A549 (cell line): ENCODE measurements around the gene S100A4.

Experiments
- POLR2A ChIP-seq: IDR thresholded peaks from 2 replicates; pipeline ENCODE4 v1.6.1; 2012; ENCODE audit warnings: mild to moderate bottlenecking, low read length
- SMC3 ChIP-seq: fragments of >200 bp; sonication (Bioruptor Twin); formaldehyde crosslinking; IDR thresholded peaks from 3 replicates; pipeline ENCODE4 v1.6.1; 2018; ENCODE audit warnings: inconsistent platforms
- TF ChIP-seq, protein P1 (sequence below): fragments of >200 bp; sonication (Bioruptor Twin); formaldehyde crosslinking; IDR thresholded peaks from 3 replicates; pipeline ENCODE4 v1.5.1; 2016

DNA sequence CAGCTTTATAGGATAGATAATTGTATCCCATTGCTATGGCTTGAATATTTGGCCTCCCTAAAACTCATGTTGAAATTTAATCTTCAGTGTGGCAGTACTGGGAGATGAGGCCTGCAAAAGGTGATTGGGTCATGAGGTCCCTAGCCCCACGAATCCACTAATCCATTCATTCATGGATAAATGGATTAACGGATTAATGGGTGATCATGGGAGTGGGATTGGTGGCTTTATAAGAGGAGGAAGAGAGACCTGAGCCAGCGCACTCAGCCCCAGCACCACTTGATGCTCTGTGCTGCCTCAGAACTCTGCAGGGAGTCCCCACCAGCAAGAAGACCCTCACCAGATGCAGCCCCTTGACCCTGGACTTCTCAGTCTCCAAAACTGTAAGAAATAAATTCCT is 41.8 kb downstream of the S100A4 start:
- TF ChIP-seq POLR2A (no peak), SMC3 (no peak)
- TF ChIP-seq, protein P1, sequence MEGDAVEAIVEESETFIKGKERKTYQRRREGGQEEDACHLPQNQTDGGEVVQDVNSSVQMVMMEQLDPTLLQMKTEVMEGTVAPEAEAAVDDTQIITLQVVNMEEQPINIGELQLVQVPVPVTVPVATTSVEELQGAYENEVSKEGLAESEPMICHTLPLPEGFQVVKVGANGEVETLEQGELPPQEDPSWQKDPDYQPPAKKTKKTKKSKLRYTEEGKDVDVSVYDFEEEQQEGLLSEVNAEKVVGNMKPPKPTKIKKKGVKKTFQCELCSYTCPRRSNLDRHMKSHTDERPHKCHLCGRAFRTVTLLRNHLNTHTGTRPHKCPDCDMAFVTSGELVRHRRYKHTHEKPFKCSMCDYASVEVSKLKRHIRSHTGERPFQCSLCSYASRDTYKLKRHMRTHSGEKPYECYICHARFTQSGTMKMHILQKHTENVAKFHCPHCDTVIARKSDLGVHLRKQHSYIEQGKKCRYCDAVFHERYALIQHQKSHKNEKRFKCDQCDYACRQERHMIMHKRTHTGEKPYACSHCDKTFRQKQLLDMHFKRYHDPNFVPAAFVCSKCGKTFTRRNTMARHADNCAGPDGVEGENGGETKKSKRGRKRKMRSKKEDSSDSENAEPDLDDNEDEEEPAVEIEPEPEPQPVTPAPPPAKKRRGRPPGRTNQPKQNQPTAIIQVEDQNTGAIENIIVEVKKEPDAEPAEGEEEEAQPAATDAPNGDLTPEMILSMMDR = no peak
